ENCODE measurements around the gene DCTD. TPM values are rescaled to one million over a fixed set of nuclear protein-coding genes. Genes with fewer than 3 reads are reported as not detected.
A peak's percentile ranks its signal among the peaks of the same experiment; 100 is the strongest.

DCTD gene
- total RNA-seq, 1 donor from 2014 or later = 120 TPM

DNA sequence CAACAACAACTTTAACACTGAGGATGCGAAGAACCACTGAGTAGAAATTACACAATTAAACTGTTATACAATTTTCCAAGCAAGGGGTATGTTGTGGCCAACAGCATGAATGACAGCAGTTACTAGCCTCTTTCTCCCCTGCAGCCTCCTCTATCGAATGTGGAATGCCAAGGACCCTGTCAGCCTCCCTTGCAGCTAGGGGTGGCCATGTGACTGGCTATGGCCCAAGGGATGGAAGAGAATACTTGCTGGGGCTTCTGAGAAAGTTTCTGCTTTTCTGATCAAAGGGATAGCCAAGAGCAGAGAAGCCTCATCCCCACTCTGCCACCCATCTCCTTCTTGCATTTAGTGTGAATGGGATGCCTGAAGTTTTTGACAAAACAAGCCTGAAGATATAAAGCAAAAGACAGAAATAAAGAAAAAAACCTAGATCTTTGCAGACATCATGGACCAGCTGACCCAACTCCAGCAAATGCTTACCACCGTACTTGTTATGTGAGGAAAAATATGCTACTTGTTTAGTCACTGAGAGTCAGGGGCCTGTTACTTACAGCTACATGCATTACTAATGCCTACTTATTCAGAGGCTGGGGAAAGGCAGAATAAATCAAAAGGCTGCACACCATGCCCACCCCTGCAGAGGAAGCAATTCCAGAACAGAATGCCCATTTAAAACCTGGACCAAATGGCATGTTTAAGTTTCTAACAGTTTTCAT lies 32.0 kb downstream of the DCTD start:
- Mint-ChIP-seq H3K9me3 (peaks cover 6% of the 10 kb centered on the region), H3K27me3 (ENCODE audit: low read depth) (no peaks in the 10 kb centered on the region), H3K4me3 (no peak overlapping the region), H3K36me3 (ENCODE audit: low read depth) (peaks cover 56% of the 10 kb centered on the region), H3K27ac (ENCODE audit: unreplicated experiment) (no peak overlapping the region), H3K4me1 (peaks cover 28% of the 10 kb centered on the region)
- DNase-seq (ENCODE audit: low read depth, low spot score) = no peak
- TF ChIP-seq, protein P1, sequence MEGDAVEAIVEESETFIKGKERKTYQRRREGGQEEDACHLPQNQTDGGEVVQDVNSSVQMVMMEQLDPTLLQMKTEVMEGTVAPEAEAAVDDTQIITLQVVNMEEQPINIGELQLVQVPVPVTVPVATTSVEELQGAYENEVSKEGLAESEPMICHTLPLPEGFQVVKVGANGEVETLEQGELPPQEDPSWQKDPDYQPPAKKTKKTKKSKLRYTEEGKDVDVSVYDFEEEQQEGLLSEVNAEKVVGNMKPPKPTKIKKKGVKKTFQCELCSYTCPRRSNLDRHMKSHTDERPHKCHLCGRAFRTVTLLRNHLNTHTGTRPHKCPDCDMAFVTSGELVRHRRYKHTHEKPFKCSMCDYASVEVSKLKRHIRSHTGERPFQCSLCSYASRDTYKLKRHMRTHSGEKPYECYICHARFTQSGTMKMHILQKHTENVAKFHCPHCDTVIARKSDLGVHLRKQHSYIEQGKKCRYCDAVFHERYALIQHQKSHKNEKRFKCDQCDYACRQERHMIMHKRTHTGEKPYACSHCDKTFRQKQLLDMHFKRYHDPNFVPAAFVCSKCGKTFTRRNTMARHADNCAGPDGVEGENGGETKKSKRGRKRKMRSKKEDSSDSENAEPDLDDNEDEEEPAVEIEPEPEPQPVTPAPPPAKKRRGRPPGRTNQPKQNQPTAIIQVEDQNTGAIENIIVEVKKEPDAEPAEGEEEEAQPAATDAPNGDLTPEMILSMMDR (conservative IDR thresholded peaks at IDR 0.05) = no peak

DNA sequence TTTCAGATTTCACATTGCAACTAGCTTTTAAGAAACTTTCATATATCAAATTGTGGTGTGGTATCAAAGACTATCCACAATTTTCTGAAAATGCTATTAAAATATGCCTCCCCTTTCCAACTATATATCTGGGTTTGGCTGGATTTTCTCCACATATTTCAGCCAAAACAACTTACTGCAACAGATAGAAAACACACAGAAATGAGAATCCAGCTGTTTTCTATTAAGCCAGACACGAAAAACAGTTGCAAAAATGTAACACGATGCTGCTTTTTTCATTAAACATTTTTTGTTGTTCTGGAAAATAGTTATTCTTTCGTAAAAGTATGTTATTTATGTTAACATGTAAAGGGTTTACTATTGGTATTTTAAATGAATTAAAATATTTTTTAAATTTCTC lies 33.1 kb downstream of the DCTD start:
- no peaks in the 10 kb centered on the region for H3K27me3 Mint-ChIP-seq (ENCODE audit: low read depth)
- no peak overlapping the region for H3K4me3 Mint-ChIP-seq
- H3K4me1 Mint-ChIP-seq = peaks cover 28% of the 10 kb centered on the region
- TF ChIP-seq, protein P1 (conservative IDR thresholded peaks at IDR 0.05) = no peak
- H3K9me3 Mint-ChIP-seq = peaks cover 6% of the 10 kb centered on the region
- no peak overlapping the region for H3K27ac Mint-ChIP-seq (ENCODE audit: unreplicated experiment)
- peaks cover 50% of the 10 kb centered on the region for H3K36me3 Mint-ChIP-seq (ENCODE audit: low read depth)
- no peak for DNase-seq (ENCODE audit: low read depth, low spot score)

DNA sequence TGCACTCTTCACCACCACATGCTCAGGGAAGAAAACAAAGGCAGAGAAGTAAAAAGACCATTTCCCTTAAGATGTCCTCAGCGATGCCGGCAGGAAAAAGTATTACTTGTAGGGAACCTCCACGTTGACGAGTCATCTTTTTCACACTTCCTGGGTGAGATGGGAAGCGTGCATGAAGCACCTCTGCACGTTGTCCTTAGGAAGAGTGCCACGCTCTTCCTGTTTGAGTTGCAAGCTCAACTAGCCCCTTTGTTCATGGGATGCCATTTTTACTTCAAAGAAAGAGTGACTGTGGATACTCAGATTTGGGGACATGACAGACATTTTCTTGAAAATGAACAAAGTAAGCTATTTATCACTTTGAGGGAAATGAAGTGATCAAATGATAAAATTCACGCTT lies 33.8 kb downstream of the DCTD start:
- DNase-seq (ENCODE audit: low read depth, low spot score) = no peak
- Mint-ChIP-seq H3K4me1 (peaks cover 26% of the 10 kb centered on the region), H3K4me3 (no peak overlapping the region), H3K9me3 (peaks cover 6% of the 10 kb centered on the region), H3K27ac (ENCODE audit: unreplicated experiment) (no peak overlapping the region), H3K36me3 (ENCODE audit: low read depth) (peaks cover 48% of the 10 kb centered on the region), H3K27me3 (ENCODE audit: low read depth) (no peaks in the 10 kb centered on the region)
- TF ChIP-seq, protein P1 (conservative IDR thresholded peaks at IDR 0.05) = no peak

DNA sequence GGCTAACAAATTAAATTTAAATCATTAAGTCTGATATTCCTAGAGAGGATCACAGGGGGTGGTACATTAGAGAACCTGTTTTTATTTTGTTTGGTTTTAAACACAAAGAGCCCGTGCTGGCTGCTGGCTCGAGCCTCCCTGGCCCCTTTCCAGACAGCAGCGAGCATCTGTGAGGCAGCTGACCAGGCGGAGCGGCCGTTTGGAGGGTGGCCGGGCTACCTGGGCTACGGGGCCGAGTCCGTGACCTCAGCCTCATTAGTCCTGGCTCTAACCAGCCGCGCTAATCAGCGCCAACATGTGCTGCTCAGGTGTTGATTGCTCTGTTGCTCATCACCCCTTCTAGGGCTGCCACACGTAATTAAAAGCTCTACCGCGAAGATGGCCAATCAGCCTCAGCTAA lies 35.3 kb downstream of the DCTD start:
- Mint-ChIP-seq H3K27ac (ENCODE audit: unreplicated experiment) (peak overlapping the region; percentile 31), H3K27me3 (ENCODE audit: low read depth) (no peaks in the 10 kb centered on the region), H3K9me3 (peaks cover 6% of the 10 kb centered on the region), H3K4me1 (peaks cover 38% of the 10 kb centered on the region), H3K4me3 (no peak overlapping the region), H3K36me3 (ENCODE audit: low read depth) (peaks cover 41% of the 10 kb centered on the region)
- DNase-seq (ENCODE audit: low read depth, low spot score) = no peak
- TF ChIP-seq, protein P1 (conservative IDR thresholded peaks at IDR 0.05) = no peak

DNA sequence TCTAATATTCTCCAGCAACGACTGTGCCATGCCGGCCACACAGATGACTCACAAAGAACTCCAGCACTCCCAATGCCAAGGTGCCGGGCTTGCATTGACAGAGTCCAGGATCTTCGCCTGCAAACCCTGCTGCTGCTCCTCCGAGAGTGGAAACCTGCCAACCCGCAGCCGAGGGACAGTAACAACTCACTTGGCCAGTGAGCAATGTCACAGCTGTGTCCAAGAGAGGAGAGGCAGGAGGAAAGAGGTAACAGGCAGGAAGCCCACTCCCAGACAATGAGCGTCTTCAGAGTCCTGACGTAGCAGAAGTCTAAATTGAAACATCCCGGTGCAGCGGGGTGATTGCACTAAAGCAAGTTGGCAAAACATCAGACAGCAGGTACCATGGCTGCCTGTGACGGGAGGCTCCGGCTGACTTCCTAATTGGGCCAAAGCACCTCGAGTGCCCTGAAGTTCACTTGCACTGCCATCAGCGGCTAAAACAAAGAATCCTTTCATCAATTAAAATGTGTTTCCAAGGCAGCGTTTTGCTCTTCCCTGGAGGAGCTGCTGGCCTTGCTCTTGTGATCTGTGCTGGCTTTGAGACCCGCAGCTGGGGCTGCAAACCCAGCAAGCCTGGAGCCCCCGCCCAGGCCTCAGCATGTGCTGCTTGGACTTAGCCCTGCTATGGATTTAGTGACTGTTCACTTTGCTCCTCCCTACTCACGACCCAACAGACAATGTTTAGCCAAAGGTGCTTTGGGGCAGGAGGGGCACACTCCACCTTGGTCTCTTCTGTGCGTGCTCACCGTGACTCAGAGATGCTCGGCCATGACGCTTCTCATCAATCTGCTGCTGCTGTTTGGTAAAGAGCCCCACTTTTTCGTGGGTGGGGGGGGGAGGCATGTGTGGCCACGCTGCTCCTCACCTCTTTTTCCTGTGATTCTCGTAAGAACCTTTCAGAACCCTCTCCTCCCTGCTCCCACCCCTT lies 36.5 kb downstream of the DCTD start:
- H3K36me3 Mint-ChIP-seq (ENCODE audit: low read depth) = peaks cover 32% of the 10 kb centered on the region
- H3K4me3 Mint-ChIP-seq = peak overlapping the region; percentile 44
- no peak for DNase-seq (ENCODE audit: low read depth, low spot score)
- TF ChIP-seq, protein P1 (conservative IDR thresholded peaks at IDR 0.05) = no peak
- H3K27ac Mint-ChIP-seq (ENCODE audit: unreplicated experiment) = peak overlapping the region; percentile 69
- H3K9me3 Mint-ChIP-seq = peaks cover 6% of the 10 kb centered on the region
- peaks cover 49% of the 10 kb centered on the region for H3K4me1 Mint-ChIP-seq
- H3K27me3 Mint-ChIP-seq (ENCODE audit: low read depth) = no peaks in the 10 kb centered on the region

Measured in neural crest cell (in vitro differentiated cells).